Measurements from ENCODE around the gene FBXO21.
"Not testable (repeated sequence)": the region's sequence is repeated elsewhere in the genome, so short reads cannot be mapped to it uniquely, and the experiment has no call there.

The FBXO21 gene

DNA sequence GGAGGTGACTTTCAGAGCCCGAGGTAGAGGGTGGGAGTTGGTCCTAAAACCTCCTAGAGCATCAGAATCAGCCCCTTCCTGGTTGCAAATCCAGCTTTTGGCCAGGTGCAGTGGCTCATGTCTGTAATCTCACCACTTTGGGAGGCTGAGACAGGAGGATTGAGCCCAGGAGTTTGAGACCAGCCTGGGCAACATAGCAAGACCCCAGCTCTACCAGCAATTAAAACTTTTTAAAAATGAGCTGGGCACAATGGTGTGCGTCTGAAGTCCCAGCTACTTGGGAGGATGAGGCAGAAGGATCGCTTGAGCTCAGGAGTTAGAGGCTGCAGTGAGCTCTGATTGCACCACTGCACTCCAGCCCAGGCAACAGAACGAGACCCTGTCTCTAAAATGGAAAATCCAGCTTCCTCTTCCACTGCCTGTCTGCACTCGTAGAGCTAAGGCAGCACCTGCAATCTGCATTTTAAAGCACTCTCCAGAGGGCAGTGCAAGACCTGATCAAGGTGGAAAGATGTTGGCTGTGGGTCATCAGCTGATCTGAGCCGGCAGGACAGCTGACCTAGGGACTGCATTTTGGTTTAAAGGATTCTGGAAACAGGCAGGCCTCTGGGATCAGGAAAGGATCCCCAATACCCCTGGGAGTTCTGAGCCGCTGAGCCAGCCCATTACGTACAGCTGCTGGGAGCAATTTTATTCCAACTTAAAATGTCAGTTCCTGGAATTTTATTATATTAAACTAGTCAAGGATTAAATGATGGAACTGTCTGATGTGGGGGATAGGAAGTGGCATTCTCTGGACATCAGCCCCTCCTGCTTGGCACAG, 89.2 kb downstream of the FBXO21 start:
- no peak for DNase-seq

DNA sequence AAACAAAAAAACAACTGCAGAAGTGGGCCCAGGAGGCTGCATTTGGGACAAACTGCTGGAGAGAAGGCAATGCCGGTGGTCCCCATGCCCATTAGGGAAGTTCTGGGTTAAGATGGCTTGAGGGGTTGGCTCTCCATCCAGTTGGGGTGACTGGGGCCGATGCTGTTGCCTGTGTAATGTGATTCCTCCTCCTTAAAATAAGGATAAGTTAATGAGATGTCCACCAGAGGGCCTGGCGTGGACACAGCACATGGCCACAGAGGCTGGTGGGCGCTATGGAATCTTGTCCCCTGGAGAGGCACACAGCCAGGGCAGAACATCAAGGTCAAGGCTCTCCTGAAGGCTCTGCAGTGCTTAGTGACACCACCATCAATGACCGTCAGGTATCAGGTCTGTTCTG, 90.0 kb downstream of the FBXO21 start:
- DNase-seq: no peak

DNA sequence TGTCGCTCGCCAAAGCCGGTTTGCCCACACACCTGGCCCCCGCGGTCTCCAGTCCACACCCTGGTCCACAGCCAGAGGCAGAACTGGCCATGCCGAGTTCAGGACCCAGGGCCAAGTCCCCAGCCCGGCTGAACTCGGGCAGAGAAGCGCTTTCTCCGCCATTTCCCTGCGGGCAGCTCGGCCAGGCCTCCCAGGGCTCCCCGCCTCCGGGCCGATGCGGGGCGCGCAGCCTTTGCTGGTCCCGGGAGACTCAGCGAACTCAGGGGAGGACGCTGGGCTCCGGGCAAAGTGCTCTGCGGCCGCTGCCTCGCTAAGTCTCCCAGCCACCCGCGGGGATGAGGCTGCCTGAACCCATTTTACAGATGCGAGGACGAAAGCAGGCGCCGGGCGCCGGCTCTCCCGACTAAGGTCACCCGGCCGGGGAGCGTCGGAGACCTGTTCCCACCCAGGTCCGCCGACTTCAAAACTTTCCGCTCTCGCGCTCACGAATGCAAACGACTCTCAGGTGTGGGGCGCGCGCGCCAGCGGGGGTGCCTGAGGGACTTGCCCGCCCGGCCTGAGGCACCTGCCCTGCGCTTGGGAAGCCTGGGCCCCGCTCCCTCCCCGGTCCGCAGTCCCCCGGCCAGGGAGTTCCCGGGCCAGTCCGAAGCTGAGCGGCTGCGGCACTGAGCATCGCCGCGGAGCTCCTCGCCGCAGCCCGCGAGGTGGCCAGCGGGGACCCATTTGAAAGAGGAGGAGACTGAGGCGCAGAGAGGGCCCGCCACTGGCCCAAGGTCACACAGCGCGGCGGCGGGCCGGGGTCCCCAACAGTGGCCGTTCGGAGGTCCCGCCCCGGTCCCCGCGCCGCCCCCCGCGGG, 91.7 kb downstream of the FBXO21 start:
- peak; percentile 64 for DNase-seq

DNA sequence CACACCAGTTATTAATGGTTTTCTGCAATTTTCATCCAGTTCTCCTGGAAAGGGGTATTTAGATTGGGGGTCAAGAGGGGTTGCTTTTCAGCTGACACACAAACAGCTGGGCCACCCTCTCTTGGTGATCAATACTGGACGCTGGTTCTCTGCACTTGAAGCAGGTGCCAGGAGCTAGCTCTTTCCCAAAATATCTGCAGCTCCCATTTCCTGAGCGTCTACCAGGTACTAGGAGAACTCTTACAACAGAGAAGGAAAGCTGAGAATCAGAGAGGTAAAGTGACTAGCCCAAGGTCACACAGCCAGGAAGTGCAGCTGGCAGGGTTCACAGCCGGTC, 92.3 kb downstream of the FBXO21 start:
- no peak for DNase-seq

DNA sequence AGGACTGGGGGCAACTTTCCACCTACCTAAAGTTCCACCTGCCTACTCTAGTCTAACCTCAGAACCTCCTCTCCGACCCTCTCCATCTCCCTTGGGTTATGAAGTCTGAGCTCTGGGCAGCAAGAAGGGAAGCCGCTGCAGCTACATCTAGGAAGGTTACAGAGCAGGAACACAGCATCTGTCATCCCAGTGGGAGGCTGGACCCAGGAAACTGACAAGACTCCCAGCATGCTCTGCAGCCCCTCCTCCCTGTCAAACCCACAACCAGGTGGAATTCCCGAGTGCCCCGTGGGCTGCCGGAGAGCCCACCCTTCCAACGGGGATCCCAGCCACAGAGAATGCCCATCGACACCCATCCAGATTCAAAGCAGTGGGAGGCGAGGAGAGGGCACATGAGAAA, 93.1 kb downstream of the FBXO21 start:
- no peak for DNase-seq

DNA sequence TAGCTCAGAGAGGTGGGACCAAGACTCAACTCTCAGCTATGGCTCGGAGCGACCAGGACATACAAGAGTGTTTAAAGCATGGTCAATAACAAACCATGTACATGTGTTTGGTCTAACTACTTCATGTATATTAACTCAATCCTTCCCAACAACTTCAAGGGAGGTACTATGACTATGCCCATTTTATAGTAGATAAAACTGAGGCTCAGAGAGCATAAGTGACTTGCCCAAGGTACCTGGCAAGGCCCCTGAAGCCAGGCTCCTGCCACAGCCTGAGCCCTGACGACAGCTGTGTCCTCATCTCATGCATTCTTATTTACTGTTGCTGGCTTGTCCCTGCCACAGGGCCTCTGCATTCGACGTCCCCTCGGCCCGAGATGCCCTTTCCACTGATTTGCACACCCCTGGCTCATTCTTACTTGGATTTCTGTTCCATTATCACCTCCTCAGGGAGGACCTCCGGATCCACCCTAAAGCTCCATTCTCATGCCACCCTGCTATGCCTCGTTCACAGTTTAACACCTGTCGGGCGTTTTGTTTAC, 93.7 kb downstream of the FBXO21 start:
- no peak for DNase-seq

DNA sequence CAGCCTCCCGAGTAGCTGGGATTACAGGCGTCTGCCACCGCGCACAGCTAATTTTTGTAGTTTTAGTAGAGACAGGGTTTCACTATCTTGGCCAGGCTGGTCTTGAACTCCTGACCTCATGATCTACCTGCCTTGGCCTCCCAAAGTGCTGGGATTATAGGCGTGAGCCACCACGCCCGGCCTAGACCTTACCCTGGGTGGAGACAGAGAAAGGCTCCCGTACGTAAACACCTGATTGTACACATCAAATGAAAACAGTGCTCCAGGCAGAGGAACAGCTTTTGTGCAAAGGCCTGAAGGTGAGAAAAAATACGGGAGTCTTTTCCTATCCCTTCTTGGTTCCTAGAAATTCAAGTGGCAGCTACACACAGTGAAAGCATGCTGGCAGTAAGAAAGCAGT, 95.1 kb downstream of the FBXO21 start:
- DNase-seq: not testable (repeated sequence)

DNA sequence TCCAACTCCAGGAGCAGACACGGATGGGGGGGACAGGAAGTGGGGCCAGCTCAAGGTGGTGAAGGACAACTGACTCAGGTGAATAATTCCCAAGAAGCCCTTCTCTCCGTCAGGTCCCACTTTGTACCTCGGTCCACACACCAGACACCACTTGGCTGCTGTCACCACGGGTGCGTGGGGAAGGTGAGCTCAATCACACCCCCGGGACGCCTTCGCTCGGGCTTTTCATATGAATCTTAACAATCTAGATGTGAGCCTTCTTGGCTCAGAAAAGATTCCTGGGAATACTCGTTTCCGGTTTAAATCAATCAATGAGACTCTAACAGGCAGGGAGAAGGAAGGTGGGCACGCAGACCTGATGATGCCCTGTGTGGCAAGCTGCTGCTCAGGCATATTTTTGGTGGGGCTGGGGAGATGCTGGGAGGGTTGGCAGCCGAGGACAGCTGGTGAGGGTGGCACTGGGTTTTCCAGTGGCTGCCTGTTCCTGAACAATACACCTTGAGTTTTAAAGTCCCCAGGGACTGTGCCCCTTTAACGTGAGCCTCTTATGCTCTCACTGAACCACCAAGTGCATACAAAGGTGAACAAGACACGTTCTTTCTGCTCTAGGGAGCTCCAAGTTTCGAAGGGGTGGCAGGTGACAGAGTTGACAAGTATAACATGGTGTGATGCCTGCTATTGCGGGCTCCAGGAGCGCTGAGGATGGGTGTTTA, 96.2 kb downstream of the FBXO21 start:
- no peak for DNase-seq

DNA sequence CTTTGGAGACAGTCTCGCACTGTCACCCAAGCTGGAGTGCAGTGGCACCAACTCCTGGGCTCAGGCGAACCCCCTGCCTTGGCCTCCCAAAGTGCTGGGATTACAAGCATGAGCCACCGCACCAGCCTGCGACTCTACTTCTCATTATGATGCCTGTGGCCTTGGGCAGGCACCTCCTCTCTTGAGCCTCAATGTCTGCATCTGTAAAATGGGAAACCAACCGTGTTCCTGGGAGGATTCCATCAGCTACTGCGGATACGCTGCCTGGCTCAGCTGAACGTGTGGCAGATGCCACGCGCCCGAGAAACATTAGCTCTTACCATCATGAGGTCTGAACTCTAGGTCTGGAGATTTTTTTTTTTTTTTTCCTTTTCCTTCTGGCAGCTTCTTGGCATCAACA, 96.8 kb downstream of the FBXO21 start:
- no peak for DNase-seq

DNA sequence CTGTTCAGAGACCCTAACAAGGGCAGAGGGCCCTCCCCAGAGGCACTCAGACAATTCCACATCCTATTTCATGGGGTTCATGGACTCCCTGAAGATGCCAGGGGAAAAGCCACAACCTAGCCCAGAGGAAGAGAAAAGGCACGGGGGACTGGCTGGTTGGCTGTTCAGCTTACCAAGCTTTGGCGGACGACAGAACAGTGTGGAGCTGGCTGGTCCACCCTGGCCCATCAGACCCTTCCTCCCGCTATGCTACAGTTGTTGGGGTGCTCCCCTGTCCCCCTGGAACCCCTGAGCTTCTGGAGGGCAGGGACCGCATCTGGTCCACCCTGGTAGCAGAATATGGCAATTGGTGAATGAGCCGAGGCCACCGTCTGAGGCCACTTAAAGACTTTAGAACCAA, 97.4 kb downstream of the FBXO21 start:
- no peak for DNase-seq

DNA sequence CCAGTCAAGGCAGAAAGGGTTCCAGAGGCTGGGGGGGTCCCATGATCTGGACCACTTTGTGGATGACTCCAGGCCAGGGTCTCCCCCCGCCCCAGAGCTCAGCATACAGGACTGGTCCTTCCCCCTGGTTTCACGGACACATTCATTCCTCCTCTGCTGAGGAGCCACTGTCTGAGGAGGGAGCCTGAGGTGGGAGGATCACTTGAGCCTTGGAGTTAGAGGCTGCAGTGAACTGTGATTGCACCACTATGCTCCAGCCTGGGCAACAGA, 97.8 kb downstream of the FBXO21 start:
- no peak for DNase-seq

Data from stimulated activated CD8-positive, alpha-beta memory T cell treated with anti-CD3 and anti-CD28 coated beads, Interleukin-4, amount 100 ng/mL, for 48 hours (primary cell).